HepG2 (cell line): Measurements from ENCODE around the gene HTRA2. TPM values are rescaled to one million over a fixed set of nuclear protein-coding genes. Genes with fewer than 3 reads are reported as not detected.

Source experiments
- ATF7-NPFF ChIP-seq: sonication (generic); formaldehyde crosslinking; IDR thresholded peaks from 2 replicates; pipeline ENCODE4 v1.8.1; 2023; ENCODE audit warnings: mild to moderate bottlenecking, low read depth, missing genetic modification reagents, moderate library complexity
- DNMT3B ChIP-seq: conservative IDR thresholded peaks from 2 replicates; pipeline ENCODE4 v1.6.1; 2016; ENCODE audit warnings: missing biosample characterization, control low read depth
- EP300 ChIP-seq, 3 experiments: sonication (generic) in 1 of 3; formaldehyde crosslinking in 1 of 3; IDR thresholded peaks; 2 replicates each; pipeline versions ENCODE4 v1.5.1 to v1.6.1; 2011 to 2020; ENCODE audit warnings: low read depth in 2 of 3, low read length in 2 of 3, borderline replicate concordance in 1 of 3, improper control_type of control experiment in 1 of 3, mild to moderate bottlenecking in 1 of 3, missing genetic modification reagents in 1 of 3, moderate library complexity in 1 of 3
- HES4 ChIP-seq: sonication (generic); formaldehyde crosslinking; IDR thresholded peaks from 2 replicates; pipeline ENCODE4 v1.9.0; 2021; ENCODE audit warnings: mild to moderate bottlenecking, missing genetic modification reagents, borderline replicate concordance
- HOXD1 ChIP-seq: sonication (generic); formaldehyde crosslinking; IDR thresholded peaks from 2 replicates; pipeline ENCODE4 v1.5.0; 2020; ENCODE audit warnings: missing genetic modification reagents
- LCORL ChIP-seq, 2 experiments: fragments of 450-650 bp in 1 of 2; sonication (generic) in 1 of 2; formaldehyde crosslinking in 1 of 2; IDR thresholded peaks; 2 replicates each; pipeline versions ENCODE4 v1.5.0 to v1.6.1; 2017 to 2020; ENCODE audit warnings: antibody characterized with exemption in 1 of 2, missing genetic modification reagents in 1 of 2
- SAP130 ChIP-seq: IDR thresholded peaks from 2 replicates; pipeline ENCODE4 v1.6.1; 2016; ENCODE audit warnings: low read depth
- SRSF1 ChIP-seq: fragments of 200-400 bp; formaldehyde crosslinking; optimal IDR thresholded peaks from 2 replicates; pipeline ENCODE3; 2017; ENCODE audit warnings: mild to moderate bottlenecking, low read depth, low read length, moderate library complexity
- TAF1 ChIP-seq: sonication (generic); formaldehyde crosslinking; IDR thresholded peaks from 2 replicates; pipeline ENCODE4 v1.4.0; 2020; ENCODE audit warnings: missing genetic modification reagents
- YY1 ChIP-seq: IDR thresholded peaks from 2 replicates; pipeline ENCODE4 v1.6.1; 2011; ENCODE audit warnings: low read length, low read depth, moderate library complexity, mild to moderate bottlenecking; ENCODE audit not compliant: insufficient read depth, insufficient replicate concordance
- ZC3H4 ChIP-seq: sonication (generic); formaldehyde crosslinking; IDR thresholded peaks from 2 replicates; pipeline ENCODE4 v1.4.0; 2020; ENCODE audit warnings: missing genetic modification reagents, borderline replicate concordance
- ZMYM4 ChIP-seq: sonication (generic); formaldehyde crosslinking; IDR thresholded peaks from 2 replicates; pipeline ENCODE4 v1.8.1; 2023; ENCODE audit warnings: mild to moderate bottlenecking, missing genetic modification reagents
- ZNF33A ChIP-seq: sonication (generic); formaldehyde crosslinking; IDR thresholded peaks from 2 replicates; pipeline ENCODE4 v1.5.1; 2020; ENCODE audit warnings: missing genetic modification reagents, mild to moderate bottlenecking, moderate library complexity, borderline replicate concordance
- ZNF414 ChIP-seq: sonication (generic); formaldehyde crosslinking; IDR thresholded peaks from 2 replicates; pipeline ENCODE4 v1.5.0; 2020; ENCODE audit warnings: missing genetic modification reagents
- ZNF451 ChIP-seq: sonication (generic); formaldehyde crosslinking; IDR thresholded peaks from 2 replicates; pipeline ENCODE4 v1.5.0; 2020; ENCODE audit warnings: mild to moderate bottlenecking, missing genetic modification reagents
- ZNF510 ChIP-seq: sonication (generic); formaldehyde crosslinking; IDR thresholded peaks from 2 replicates; pipeline ENCODE4 v1.4.0; 2020; ENCODE audit warnings: low read depth, mild to moderate bottlenecking, missing genetic modification reagents
- ZNF616 ChIP-seq: sonication (generic); formaldehyde crosslinking; IDR thresholded peaks from 2 replicates; pipeline ENCODE4 v1.5.0; 2020; ENCODE audit warnings: low read depth, mild to moderate bottlenecking, missing genetic modification reagents
- ZNF879 ChIP-seq: sonication (generic); formaldehyde crosslinking; IDR thresholded peaks from 2 replicates; pipeline ENCODE4 v1.8.1; 2023; ENCODE audit warnings: missing genetic modification reagents
- polyA plus RNA-seq, 8 experiments: library from polyadenylated mRNA; depleted of rRNA in 3 of 8; stranded (reverse) in 7 of 8; unstranded in 1 of 8; fragments of >200 nt; fragmentation: Illumina TruSeq in 4 of 8; extraction: Trizol in 4 of 8; gene quantifications; 2 replicates each; pipeline versions ENCODE4 v1.2.1 to v1.2.3, GENCODE V29; 2011 to 2016; ENCODE audit warnings: low read depth in 4 of 8, missing spikeins in 1 of 8, mixed read lengths in 1 of 8; ENCODE audit not compliant: insufficient read depth in 1 of 8
- total RNA-seq, 5 experiments: library from RNA; depleted of rRNA; stranded (reverse); fragments of >200 nt; fragmentation: Illumina TruSeq; extraction: Trizol; gene quantifications; 2 replicates each; pipeline ENCODE4 v1.2.3, GENCODE V29; 2016; ENCODE audit warnings: low read depth in 1 of 5
- TF ChIP-seq, protein P1 (sequence below): sonication (generic); formaldehyde crosslinking; IDR thresholded peaks from one replicate; pipeline ENCODE4 v1.5.1; 2020; ENCODE audit warnings: mild to moderate bottlenecking, missing genetic modification reagents; ENCODE audit errors: not compliant biosample characterization

Gene HTRA2
- total and polyA plus RNA-seq, 2 of the 13 experiments (the other 11 are each of a cell fraction or from before 2014, with no cell fraction given), result 47.7 to 50.3 TPM

GRCh38 chr2:74501335-74502071, 28.2 kb upstream of the HTRA2 start (continued):
- TF ChIP-seq, protein P1, sequence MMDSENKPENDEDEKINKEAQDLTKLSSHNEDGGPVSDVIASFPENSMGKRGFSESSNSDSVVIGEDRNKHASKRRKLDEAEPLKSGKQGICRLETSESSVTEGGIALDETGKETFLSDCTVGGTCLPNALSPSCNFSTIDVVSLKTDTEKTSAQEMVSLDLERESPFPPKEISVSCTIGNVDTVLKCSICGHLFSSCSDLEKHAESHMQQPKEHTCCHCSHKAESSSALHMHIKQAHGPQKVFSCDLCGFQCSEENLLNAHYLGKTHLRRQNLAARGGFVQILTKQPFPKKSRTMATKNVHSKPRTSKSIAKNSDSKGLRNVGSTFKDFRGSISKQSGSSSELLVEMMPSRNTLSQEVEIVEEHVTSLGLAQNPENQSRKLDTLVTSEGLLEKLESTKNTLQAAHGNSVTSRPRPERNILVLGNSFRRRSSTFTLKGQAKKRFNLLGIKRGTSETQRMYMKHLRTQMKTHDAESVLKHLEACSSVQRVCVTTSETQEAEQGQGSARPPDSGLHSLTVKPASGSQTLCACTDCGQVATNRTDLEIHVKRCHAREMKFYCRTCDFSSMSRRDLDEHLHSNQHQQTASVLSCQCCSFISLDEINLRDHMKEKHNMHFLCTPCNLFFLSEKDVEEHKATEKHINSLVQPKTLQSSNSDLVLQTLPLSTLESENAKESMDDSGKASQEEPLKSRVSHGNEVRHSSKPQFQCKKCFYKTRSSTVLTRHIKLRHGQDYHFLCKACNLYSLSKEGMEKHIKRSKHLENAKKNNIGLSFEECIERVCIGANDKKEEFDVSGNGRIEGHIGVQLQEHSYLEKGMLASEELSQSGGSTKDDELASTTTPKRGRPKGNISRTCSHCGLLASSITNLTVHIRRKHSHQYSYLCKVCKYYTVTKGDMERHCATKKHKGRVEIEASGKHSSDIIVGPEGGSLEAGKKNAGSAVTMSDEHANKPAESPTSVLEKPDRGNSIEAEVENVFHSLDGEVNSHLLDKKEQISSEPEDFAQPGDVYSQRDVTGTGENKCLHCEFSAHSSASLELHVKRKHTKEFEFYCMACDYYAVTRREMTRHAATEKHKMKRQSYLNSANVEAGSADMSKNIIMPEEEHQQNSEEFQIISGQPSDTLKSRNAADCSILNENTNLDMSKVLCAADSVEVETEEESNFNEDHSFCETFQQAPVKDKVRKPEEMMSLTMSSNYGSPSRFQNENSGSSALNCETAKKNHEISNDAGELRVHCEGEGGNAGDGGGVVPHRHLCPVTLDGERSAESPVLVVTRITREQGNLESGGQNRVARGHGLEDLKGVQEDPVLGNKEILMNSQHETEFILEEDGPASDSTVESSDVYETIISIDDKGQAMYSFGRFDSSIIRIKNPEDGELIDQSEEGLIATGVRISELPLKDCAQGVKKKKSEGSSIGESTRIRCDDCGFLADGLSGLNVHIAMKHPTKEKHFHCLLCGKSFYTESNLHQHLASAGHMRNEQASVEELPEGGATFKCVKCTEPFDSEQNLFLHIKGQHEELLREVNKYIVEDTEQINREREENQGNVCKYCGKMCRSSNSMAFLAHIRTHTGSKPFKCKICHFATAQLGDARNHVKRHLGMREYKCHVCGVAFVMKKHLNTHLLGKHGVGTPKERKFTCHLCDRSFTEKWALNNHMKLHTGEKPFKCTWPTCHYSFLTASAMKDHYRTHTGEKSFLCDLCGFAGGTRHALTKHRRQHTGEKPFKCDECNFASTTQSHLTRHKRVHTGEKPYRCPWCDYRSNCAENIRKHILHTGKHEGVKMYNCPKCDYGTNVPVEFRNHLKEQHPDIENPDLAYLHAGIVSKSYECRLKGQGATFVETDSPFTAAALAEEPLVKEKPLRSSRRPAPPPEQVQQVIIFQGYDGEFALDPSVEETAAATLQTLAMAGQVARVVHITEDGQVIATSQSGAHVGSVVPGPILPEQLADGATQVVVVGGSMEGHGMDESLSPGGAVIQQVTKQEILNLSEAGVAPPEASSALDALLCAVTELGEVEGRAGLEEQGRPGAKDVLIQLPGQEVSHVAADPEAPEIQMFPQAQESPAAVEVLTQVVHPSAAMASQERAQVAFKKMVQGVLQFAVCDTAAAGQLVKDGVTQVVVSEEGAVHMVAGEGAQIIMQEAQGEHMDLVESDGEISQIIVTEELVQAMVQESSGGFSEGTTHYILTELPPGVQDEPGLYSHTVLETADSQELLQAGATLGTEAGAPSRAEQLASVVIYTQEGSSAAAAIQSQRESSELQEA (CRISPR knock-in tag), result no peak
- TF ChIP-seq ZNF616 (0 out of 2 replicates have a peak, but pooled peaks have one; percentile 10), SAP130 (peak; percentile 16; the same call in 1 of the 2 replicates), SRSF1 (no peak), ZNF414 (CRISPR knock-in tag) (0 out of 2 replicates have a peak, but pooled peaks have one; percentile 44), ZNF510 (no peak), ZNF33A (CRISPR knock-in tag) (no peak), ZNF451 (0 out of 2 replicates have a peak, but pooled peaks have one; percentile 11), LCORL (IDR thresholded peaks at IDR 0.05) (no peak), LCORL (CRISPR knock-in tag; IDR thresholded peaks at IDR 0.05) (peak; percentile 74; the same call in 1 of the 2 replicates), ATF7-NPFF (CRISPR knock-in tag) (no peak), YY1 (peak; percentile 20), DNMT3B (CRISPR knock-in tag) (0 out of 2 replicates have a peak, but pooled peaks have one; percentile 58), ZNF879 (0 out of 2 replicates have a peak, but pooled peaks have one; percentile 31), HES4 (CRISPR knock-in tag) (0 out of 2 replicates have a peak, but pooled peaks have one; percentile 13), ZC3H4 (CRISPR knock-in tag) (0 out of 2 replicates have a peak, but pooled peaks have one; percentile 27), HOXD1 (CRISPR knock-in tag) (0 out of 2 replicates have a peak, but pooled peaks have one; percentile 3), TAF1 (CRISPR knock-in tag) (peak; percentile 38; the same call in 1 of the 2 replicates), ZMYM4 (0 out of 2 replicates have a peak, but pooled peaks have one; percentile 29), EP300 (IDR thresholded peaks at IDR 0.05; ENCODE audit: low read depth in 2 of 2, low read length in 2 of 2) (peak in 1 of 2 experiments; percentile 23; a peak in 1 of 4 replicates), EP300 (CRISPR knock-in tag; IDR thresholded peaks at IDR 0.05; ENCODE audit: borderline replicate concordance) (no peak)
